Measurements from ENCODE around the gene SERPINA6.

GRCh38 chr14:94356379-94357056 is 33.4 kb upstream of the SERPINA6 start:
- TF ChIP-seq POLR2AphosphoS5 (IDR thresholded peaks at IDR 0.05; ENCODE audit: insufficient read depth in 1 of 2, low read depth in 1 of 2) (no peak), CTCF (IDR thresholded peaks at IDR 0.05) (no peak), POLR2A (IDR thresholded peaks at IDR 0.05) (no peak)
